ENCODE data around the gene PPFIBP1.
"Not testable (repeated sequence)": the region's sequence is repeated elsewhere in the genome, so short reads cannot be mapped to it uniquely, and the experiment has no call there.

The PPFIBP1 gene

GRCh38 chr12:27542628-27543027 lies 18.6 kb downstream of the PPFIBP1 start:
- no peak for DNase-seq (ENCODE audit: low read depth)

GRCh38 chr12:27544858-27545257 lies 20.9 kb downstream of the PPFIBP1 start:
- not testable (repeated sequence) for DNase-seq (ENCODE audit: low read depth)

- DNase-seq (ENCODE audit: low read depth), result no peak
Measured at GRCh38 chr12:27545665-27546064, 21.7 kb downstream of the PPFIBP1 start.

GRCh38 chr12:27547592-27547991 lies 23.6 kb downstream of the PPFIBP1 start:
- DNase-seq (ENCODE audit: low read depth), result no peak

GRCh38 chr12:27548301-27549199 lies 24.5 kb downstream of the PPFIBP1 start:
- no peak for DNase-seq (ENCODE audit: low read depth)

GRCh38 chr12:27549236-27549800 lies 25.3 kb downstream of the PPFIBP1 start:
- DNase-seq (ENCODE audit: low read depth), result no peak

GRCh38 chr12:27549801-27550652 lies 26.0 kb downstream of the PPFIBP1 start:
- no peak for DNase-seq (ENCODE audit: low read depth)

- DNase-seq (ENCODE audit: low read depth), result no peak
Measured at GRCh38 chr12:27550653-27550975, 26.6 kb downstream of the PPFIBP1 start.

- no peak for DNase-seq (ENCODE audit: low read depth)
Measured at GRCh38 chr12:27551172-27551840, 27.3 kb downstream of the PPFIBP1 start.

- no peak for DNase-seq (ENCODE audit: low read depth)
Measured at GRCh38 chr12:27552235-27552634, 28.2 kb downstream of the PPFIBP1 start.

- no peak for DNase-seq (ENCODE audit: low read depth)
Measured at GRCh38 chr12:27552886-27553560, 29.0 kb downstream of the PPFIBP1 start.

- no peak for DNase-seq (ENCODE audit: low read depth)
Measured at GRCh38 chr12:27553941-27554340, 29.9 kb downstream of the PPFIBP1 start.

- DNase-seq (ENCODE audit: low read depth), result no peak
Measured at GRCh38 chr12:27554421-27555186, 30.6 kb downstream of the PPFIBP1 start.

GRCh38 chr12:27555361-27555760 lies 31.4 kb downstream of the PPFIBP1 start:
- no peak for DNase-seq (ENCODE audit: low read depth)

- no peak for DNase-seq (ENCODE audit: low read depth)
Measured at GRCh38 chr12:27555925-27556778, 32.1 kb downstream of the PPFIBP1 start.

- DNase-seq (ENCODE audit: low read depth), result no peak
Measured at GRCh38 chr12:27560126-27560525, 36.1 kb downstream of the PPFIBP1 start.

GRCh38 chr12:27561535-27562350 lies 37.7 kb downstream of the PPFIBP1 start:
- DNase-seq (ENCODE audit: low read depth), result no peak

- DNase-seq (ENCODE audit: low read depth), result no peak
Measured at GRCh38 chr12:27564612-27565213, 40.7 kb downstream of the PPFIBP1 start.

- no peak for DNase-seq (ENCODE audit: low read depth)
Measured at GRCh38 chr12:27566159-27566558, 42.2 kb downstream of the PPFIBP1 start.
